Natural killer cell (primary cell): ENCODE results near the gene ZNF526. TPM values are rescaled to one million over a fixed set of nuclear protein-coding genes. Genes with fewer than 3 reads are reported as not detected.
A peak's percentile ranks its signal among the peaks of the same experiment; 100 is the strongest.

ENCODE experiments used
- ATAC-seq, 3 donors: fragments of 150-1000 bp in 2 of 3; fragments of 200-7000 bp in 1 of 3; cut with Tn5 transposase; 1 replicate in 1 of 3; 2 replicates in 2 of 3; pipeline ENCODE4 v1.10.0; 2021; ENCODE audit warnings: mild to moderate bottlenecking in 2 of 3, moderate library complexity in 2 of 3
- DNase-seq, 2 donors: peaks; one replicate each; pipeline versions ENCODE4 v3.0.0 to v3.0.0-alpha.2; 2013 to 2021; ENCODE audit warnings: mixed read lengths in 1 of 2
- H3K27ac ChIP-seq: one replicate; pipeline ENCODE4 v1.5.1; 2013; ENCODE audit warnings: mild to moderate bottlenecking, low read length
- H3K27me3 ChIP-seq: one replicate; pipeline ENCODE4 v1.6.1; 2013; ENCODE audit warnings: low read length; ENCODE audit not compliant: control insufficient read depth, insufficient read depth
- H3K36me3 ChIP-seq: one replicate; pipeline ENCODE4 v1.6.1; 2013; ENCODE audit warnings: low read length; ENCODE audit not compliant: control insufficient read depth, insufficient read depth
- H3K4me1 ChIP-seq: one replicate; pipeline ENCODE4 v1.6.1; 2013; ENCODE audit warnings: low read length; ENCODE audit not compliant: control insufficient read depth, insufficient read depth
- H3K4me3 ChIP-seq: one replicate; pipeline ENCODE4 v1.5.1; 2013; ENCODE audit warnings: low read length
- H3K9me3 ChIP-seq: one replicate; pipeline ENCODE4 v1.6.1; 2013; ENCODE audit warnings: low read length; ENCODE audit not compliant: control insufficient read depth, insufficient read depth
- H3K27ac Mint-ChIP-seq, 2 donors: one replicate each; pipeline ENCODE4 v1.8.0; 2022; ENCODE audit warnings: mild to moderate bottlenecking in 2 of 2, mixed read lengths in 2 of 2, moderate library complexity in 1 of 2
- H3K27me3 Mint-ChIP-seq, 2 donors: one replicate each; pipeline ENCODE4 v1.8.0; 2022; ENCODE audit warnings: low read depth in 2 of 2, mixed read lengths in 2 of 2
- H3K36me3 Mint-ChIP-seq: one replicate; pipeline ENCODE4 v1.8.0; 2022; ENCODE audit warnings: mixed read lengths
- H3K4me1 Mint-ChIP-seq, 2 donors: one replicate each; pipeline ENCODE4 v1.8.0; 2022; ENCODE audit warnings: mixed read lengths in 2 of 2
- H3K4me3 Mint-ChIP-seq: one replicate; pipeline ENCODE4 v1.8.0; 2022; ENCODE audit warnings: mild to moderate bottlenecking, moderate library complexity, mixed read lengths
- H3K9me3 Mint-ChIP-seq, 2 donors: one replicate each; pipeline ENCODE4 v1.8.0; 2022; ENCODE audit warnings: mixed read lengths in 2 of 2
- CTCF ChIP-seq: fragments of 200-600 bp; IDR thresholded peaks from one replicate; pipeline ENCODE4 v1.8.0; 2022; ENCODE audit warnings: antibody characterized with exemption
- WGBS: methylation state at CpG from one replicate; pipeline ENCODE4 v1.1.7; 2013; ENCODE audit warnings: missing lambda C conversion rate; ENCODE audit not compliant: insufficient coverage; 5-methylcytosine and 5-hydroxymethylcytosine counted together
- intact Hi-C: fragments of 100-400 bp; cut with micrococcal nuclease; formaldehyde crosslinking; loops from one replicate; pipeline ENCODE4 v1.14.2; 2022
- total RNA-seq, 4 donors: library from RNA; stranded (reverse); fragments of 120-200 nt in 1 of 4; gene quantifications; one replicate each; pipeline versions ENCODE4 v1.2.3 to v1.2.4, GENCODE V29; 2013 to 2022

ZNF526 gene
- total RNA-seq, 3 donors from 2014 or later (not counting 1 experiment from before 2014, with no cell fraction given), result 8.8 to 10.6 (median 10.2) TPM

- Mint-ChIP-seq H3K27ac (peak overlapping the region; percentile 65 to 67), H3K4me1 (peaks cover 7 to 29% of the 10 kb centered on the region in 2 donors), H3K9me3 (no peaks in the 10 kb centered on the region), H3K27me3 (no peaks in the 10 kb centered on the region), H3K4me3 (no peak overlapping the region), H3K36me3 (no peaks in the 10 kb centered on the region)
- intact Hi-C loops, result no loop called here
- H3K4me3 ChIP-seq, result no peak overlapping the region
- H3K27me3 ChIP-seq, result no peaks in the 10 kb centered on the region
- H3K9me3 ChIP-seq, result no peaks in the 10 kb centered on the region
- peaks cover 79% of the 10 kb centered on the region for H3K36me3 ChIP-seq
- no peaks in the 10 kb centered on the region for H3K4me1 ChIP-seq
- H3K27ac ChIP-seq, result no peak overlapping the region
- TF ChIP-seq CTCF, result no peak
- ATAC-seq (peak in 1 of 3 donors; percentile 31), DNase-seq (no peak)
- 76% methylated on average over 2 of the region's 4 CpGs for WGBS
Observed at GRCh38 chr19:42229301-42229854, 9.3 kb downstream of the ZNF526 start.

- Mint-ChIP-seq H3K4me1 (peaks cover 7 to 29% of the 10 kb centered on the region in 2 donors), H3K27me3 (no peaks in the 10 kb centered on the region), H3K4me3 (no peak overlapping the region), H3K27ac (peak overlapping the region; percentile 65 to 67), H3K36me3 (no peaks in the 10 kb centered on the region), H3K9me3 (no peaks in the 10 kb centered on the region)
- Histone ChIP-seq H3K27ac (no peak overlapping the region), H3K27me3 (no peaks in the 10 kb centered on the region), H3K4me1 (no peaks in the 10 kb centered on the region), H3K4me3 (no peak overlapping the region), H3K9me3 (no peaks in the 10 kb centered on the region), H3K36me3 (peaks cover 78% of the 10 kb centered on the region)
- 76% methylated on average over 8 of the region's 8 CpGs for WGBS
- ATAC-seq (no peak), DNase-seq (no peak)
- TF ChIP-seq CTCF, result no peak
- intact Hi-C loops, result no loop called here
Observed at GRCh38 chr19:42229855-42230351, 9.8 kb downstream of the ZNF526 start.

- H3K27me3 ChIP-seq, result no peaks in the 10 kb centered on the region
- intact Hi-C loops, result no loop called here
- H3K27ac Mint-ChIP-seq, result peak overlapping the region; percentile 29 to 65
- H3K27me3 Mint-ChIP-seq, result no peaks in the 10 kb centered on the region
- no peak for TF ChIP-seq CTCF
- 91% methylated on average over 4 of the region's 4 CpGs for WGBS
- no peak overlapping the region for H3K4me3 Mint-ChIP-seq
- H3K4me3 ChIP-seq, result no peak overlapping the region
- no peaks in the 10 kb centered on the region for H3K9me3 ChIP-seq
- H3K27ac ChIP-seq, result no peak overlapping the region
- DNase-seq, result no peak
- peaks cover 77% of the 10 kb centered on the region for H3K36me3 ChIP-seq
- no peaks in the 10 kb centered on the region for H3K9me3 Mint-ChIP-seq
- no peak for ATAC-seq
- no peaks in the 10 kb centered on the region for H3K36me3 Mint-ChIP-seq
- peaks cover 11 to 29% of the 10 kb centered on the region in 2 donors for H3K4me1 Mint-ChIP-seq
- H3K4me1 ChIP-seq, result no peaks in the 10 kb centered on the region
Observed at GRCh38 chr19:42230571-42230970, 10.5 kb downstream of the ZNF526 start.

GRCh38 chr19:42232435-42232834, 12.3 kb downstream of the ZNF526 start:
- Histone ChIP-seq H3K27ac (no peak overlapping the region), H3K4me1 (no peaks in the 10 kb centered on the region), H3K9me3 (no peaks in the 10 kb centered on the region), H3K27me3 (no peaks in the 10 kb centered on the region), H3K4me3 (no peak overlapping the region), H3K36me3 (peaks cover 73% of the 10 kb centered on the region)
- Mint-ChIP-seq H3K4me1 (peaks cover 15 to 32% of the 10 kb centered on the region in 2 donors), H3K27ac (no peak overlapping the region), H3K9me3 (no peaks in the 10 kb centered on the region), H3K36me3 (no peaks in the 10 kb centered on the region), H3K27me3 (no peaks in the 10 kb centered on the region), H3K4me3 (no peak overlapping the region)
- no peak for DNase-seq
- intact Hi-C loops, result no loop called here
- WGBS, result 95% methylated on average over 9 of the region's 10 CpGs
- no peak for TF ChIP-seq CTCF
- no peak for ATAC-seq
